Skin epidermis (tissue), 12 donors: Measurements from ENCODE around the gene TSNAXIP1.
"Not testable (repeated sequence)": the region's sequence is repeated elsewhere in the genome, so short reads cannot be mapped to it uniquely, and the experiment has no call there.

Experiments used
- H3K27ac ChIP-seq, 21 experiments: fragments of 200-600 bp; sonication (generic) in 11 of 21; one replicate each; pipeline ENCODE4 v1.5.0; 2020; ENCODE audit warnings: mild to moderate bottlenecking in 3 of 21, inconsistent platforms in 2 of 21, moderate library complexity in 2 of 21
- H3K4me3 ChIP-seq, 7 experiments: fragments of 200-600 bp; sonication (generic) in 2 of 7; one replicate each; pipeline ENCODE4 v1.5.0; 2020; ENCODE audit warnings: inconsistent platforms in 2 of 7, mild to moderate bottlenecking in 2 of 7, moderate library complexity in 1 of 7

TSNAXIP1 gene

GRCh38 chr16:67825119-67825518 lies 18.4 kb downstream of the TSNAXIP1 start:
- Histone ChIP-seq H3K4me3 (no peak overlapping the region), H3K27ac (no peak overlapping the region)

- Histone ChIP-seq H3K4me3 (no peak overlapping the region), H3K27ac (no peak overlapping the region)
Observed at GRCh38 chr16:67825906-67826305, 19.2 kb downstream of the TSNAXIP1 start.

GRCh38 chr16:67828651-67829050 lies 22.0 kb downstream of the TSNAXIP1 start:
- Histone ChIP-seq H3K4me3 (no peak overlapping the region), H3K27ac (no peak overlapping the region)

DNA sequence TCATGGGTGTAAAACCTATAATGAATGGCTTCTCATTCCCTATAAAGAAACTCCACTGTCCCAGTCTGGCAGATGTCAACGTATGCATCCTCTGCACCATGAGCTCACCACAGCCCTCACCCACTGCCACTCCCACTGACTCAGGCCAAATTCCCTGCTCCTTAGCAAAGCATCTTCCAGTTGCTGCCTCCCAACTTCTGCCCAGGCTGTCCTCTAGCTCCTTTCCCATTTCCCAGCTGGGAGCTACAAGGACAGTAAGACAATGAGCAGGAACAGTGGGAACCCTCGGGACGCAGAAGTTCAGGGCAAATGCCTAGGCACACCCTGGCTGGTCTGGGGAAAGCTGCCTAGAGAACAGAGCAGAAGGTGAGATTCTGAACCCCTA lies 26.3 kb downstream of the TSNAXIP1 start:
- peak overlapping the region; percentile 59 to 86 (median 80) for H3K4me3 ChIP-seq
- H3K27ac ChIP-seq = peak overlapping the region in 20 of 21 experiments; percentile 62 to 93 (median 84)

DNA sequence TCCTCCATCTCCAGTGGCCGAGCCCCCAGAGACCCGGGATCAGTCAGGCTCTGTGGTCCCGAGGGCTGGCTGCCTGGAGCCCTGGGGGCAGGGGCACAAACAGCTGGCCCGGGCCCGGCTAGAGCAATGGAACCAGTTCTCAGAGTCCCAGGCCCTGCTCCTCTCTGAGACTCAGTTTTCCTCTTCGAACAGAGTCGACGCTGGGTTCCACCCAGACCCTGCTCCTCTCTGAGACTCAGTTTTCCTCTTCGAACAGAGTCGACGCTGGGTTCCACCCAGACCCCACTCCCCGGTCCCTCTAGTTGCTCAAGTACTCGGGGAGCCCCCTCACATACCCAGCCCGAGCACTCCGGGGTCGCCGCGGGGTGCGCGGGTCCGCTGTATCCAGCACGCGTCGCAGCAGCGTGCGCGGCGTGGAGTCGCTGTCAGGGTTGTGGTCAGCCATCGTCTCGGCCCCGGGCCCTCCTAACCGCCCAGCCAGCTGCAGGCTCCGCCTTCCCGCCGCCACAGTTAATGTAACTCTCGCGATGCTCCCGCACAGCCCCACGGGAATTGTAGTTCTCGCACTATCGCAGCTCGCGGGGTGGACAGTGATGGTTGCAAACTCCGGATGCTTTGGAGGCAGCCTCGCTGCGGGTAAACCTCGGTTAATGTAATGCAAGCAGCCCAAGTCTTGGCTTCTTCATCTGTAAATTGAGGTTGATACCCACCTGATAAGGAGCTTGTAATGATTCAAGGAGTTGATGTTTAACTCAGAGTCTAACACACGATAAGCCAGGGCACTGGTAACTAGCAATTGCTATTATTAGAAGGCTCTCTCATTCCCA lies 26.9 kb downstream of the TSNAXIP1 start:
- Histone ChIP-seq H3K4me3 (peak overlapping the region; percentile 59 to 86 (median 80)), H3K27ac (peak overlapping the region in 20 of 21 experiments; percentile 62 to 93 (median 84))

GRCh38 chr16:67834242-67834614 lies 27.5 kb downstream of the TSNAXIP1 start:
- H3K27ac ChIP-seq = peak overlapping the region in 14 of 21 experiments; percentile 43 to 93 (median 83)
- peak overlapping the region; percentile 59 to 86 (median 80) for H3K4me3 ChIP-seq

DNA sequence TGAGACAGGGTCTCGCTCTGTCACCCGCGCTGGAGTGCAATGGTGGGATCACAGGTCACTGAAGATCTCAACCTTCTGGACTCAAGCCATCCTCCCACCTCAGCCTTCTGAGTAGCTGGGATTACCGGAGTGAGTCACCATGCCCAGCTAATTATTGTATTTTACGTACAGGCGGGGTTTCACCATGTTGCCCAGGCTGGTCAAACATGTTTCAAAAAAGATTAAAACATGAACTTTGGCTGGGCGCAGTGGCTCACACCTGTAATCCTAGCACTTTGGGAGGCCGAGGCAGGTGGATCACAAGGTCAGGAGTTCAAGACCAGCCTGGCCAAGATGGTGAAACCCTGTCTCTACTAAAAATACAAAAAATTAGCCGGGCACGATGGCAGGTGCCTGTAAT lies 30.5 kb downstream of the TSNAXIP1 start:
- not testable (repeated sequence) for H3K27ac ChIP-seq, H3K4me3 ChIP-seq

- H3K4me3 ChIP-seq = no peak overlapping the region
Observed at GRCh38 chr16:67837811-67838210, 31.1 kb downstream of the TSNAXIP1 start.

DNA sequence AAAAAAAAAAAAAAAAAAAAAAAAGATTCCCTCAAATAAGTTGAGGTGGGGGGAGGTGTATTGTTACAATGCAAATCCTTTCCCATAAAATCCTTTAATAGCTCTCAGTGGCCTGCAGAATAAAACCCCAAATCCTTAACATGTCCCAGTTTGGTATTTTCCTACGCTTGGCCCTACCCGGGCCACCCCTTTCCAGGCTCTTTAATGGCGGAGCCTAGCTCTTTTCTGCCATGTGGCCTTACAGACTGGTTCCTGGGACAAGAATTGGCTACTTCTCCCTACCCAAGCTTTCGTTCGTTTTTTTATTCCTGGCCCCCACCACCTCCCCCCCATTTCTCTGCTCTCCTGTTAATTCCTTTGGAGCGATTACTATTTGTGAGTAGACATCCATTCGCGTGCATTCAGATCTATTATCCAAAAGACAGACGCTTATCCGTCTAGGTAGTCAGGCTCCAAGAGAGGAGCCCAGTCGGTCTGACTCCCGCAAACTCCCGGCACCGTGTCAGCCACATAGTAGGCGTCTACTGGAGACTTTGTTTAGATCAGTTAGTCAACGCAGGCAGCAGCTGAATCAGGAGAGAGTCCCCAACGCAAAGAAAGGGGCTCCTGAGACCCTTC lies 34.6 kb downstream of the TSNAXIP1 start:
- Histone ChIP-seq H3K4me3 (peak overlapping the region; percentile 67 to 84 (median 71)), H3K27ac (peak overlapping the region in 20 of 21 experiments; percentile 93 to 100 (median 99))

More at GRCh38 chr16:67837811-67838210, 31.1 kb downstream of the TSNAXIP1 start:
- H3K27ac ChIP-seq = no peak overlapping the region

- Histone ChIP-seq H3K27ac (peak within 1 kb of the TSS; percentile 78 to 100 (median 99)), H3K4me3 (peak within 1 kb of the TSS; percentile 67 to 84 (median 71))
Observed at GRCh38 chr16:67841816-67842508, 35.3 kb downstream of the TSNAXIP1 start, which contains the start of gene THAP11. Gene THAP11, plus strand, starts transcription at chr16:67842320. Its CDS starts 235 bp downstream, at chr16:67842555.

DNA sequence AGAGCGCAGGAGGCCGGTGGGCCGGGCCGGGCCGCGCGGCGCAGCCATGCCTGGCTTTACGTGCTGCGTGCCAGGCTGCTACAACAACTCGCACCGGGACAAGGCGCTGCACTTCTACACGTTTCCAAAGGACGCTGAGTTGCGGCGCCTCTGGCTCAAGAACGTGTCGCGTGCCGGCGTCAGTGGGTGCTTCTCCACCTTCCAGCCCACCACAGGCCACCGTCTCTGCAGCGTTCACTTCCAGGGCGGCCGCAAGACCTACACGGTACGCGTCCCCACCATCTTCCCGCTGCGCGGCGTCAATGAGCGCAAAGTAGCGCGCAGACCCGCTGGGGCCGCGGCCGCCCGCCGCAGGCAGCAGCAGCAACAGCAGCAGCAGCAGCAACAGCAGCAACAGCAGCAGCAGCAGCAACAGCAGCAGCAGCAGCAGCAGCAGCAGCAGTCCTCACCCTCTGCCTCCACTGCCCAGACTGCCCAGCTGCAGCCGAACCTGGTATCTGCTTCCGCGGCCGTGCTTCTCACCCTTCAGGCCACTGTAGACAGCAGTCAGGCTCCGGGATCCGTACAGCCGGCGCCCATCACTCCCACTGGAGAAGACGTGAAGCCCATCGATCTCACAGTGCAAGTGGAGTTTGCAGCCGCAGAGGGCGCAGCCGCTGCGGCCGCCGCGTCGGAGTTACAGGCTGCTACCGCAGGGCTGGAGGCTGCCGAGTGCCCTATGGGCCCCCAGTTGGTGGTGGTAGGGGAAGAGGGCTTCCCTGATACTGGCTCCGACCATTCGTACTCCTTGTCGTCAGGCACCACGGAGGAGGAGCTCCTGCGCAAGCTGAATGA lies 36.0 kb downstream of the TSNAXIP1 start:
- H3K4me3 ChIP-seq = peak overlapping the region; percentile 67 to 84 (median 71)

DNA sequence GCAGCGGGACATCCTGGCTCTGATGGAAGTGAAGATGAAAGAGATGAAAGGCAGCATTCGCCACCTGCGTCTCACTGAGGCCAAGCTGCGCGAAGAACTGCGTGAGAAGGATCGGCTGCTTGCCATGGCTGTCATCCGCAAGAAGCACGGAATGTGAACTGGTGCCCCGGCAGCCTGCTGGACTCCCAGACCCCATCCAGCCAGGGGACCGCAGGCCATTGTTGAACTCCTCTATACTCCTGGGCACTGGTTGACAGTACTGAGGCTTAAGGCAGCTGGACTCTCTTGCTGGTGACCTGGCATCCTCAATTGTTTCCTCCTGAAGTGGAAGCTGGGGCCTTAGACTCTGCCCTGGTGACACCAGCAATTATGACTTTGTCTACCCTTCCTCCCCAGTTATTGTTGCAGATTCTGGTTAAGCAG lies 36.7 kb downstream of the TSNAXIP1 start:
- H3K27ac ChIP-seq = peak overlapping the region in 19 of 21 experiments; percentile 93 to 100 (median 99)
- peak overlapping the region; percentile 67 to 84 (median 71) for H3K4me3 ChIP-seq

More for the DNA sequence above, 36.0 kb downstream of the TSNAXIP1 start:
- H3K27ac ChIP-seq = peak overlapping the region; percentile 78 to 100 (median 99)

DNA sequence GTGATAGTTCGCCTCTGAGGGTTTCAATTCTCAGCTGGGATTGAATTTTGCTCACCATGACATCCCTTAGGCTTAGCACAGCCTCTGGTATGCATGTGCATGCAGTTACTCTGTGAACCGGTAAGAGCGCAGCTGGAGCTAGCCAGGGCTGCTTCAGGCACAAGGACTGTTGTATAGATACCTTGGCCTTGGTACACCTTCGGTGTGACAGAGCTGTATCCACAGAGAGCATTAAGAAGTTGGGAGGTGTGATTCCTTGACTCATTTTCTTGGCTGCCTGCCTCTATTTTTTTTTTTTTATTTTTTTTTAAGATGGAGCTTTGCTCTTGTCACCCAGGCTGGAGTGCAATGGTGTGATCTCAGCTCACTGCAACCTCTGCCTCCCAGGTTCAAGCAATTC lies 37.8 kb downstream of the TSNAXIP1 start:
- H3K4me3 ChIP-seq = no peak overlapping the region
- peak overlapping the region in 8 of 21 experiments; percentile 29 to 99 (median 94) for H3K27ac ChIP-seq

GRCh38 chr16:67845291-67846062 lies 38.8 kb downstream of the TSNAXIP1 start:
- H3K4me3 ChIP-seq = peak overlapping the region in 3 of 7 experiments; percentile 65 to 97 (median 96)

GRCh38 chr16:67846063-67846319 lies 39.3 kb downstream of the TSNAXIP1 start:
- peak overlapping the region; percentile 65 to 97 (median 90) for H3K4me3 ChIP-seq
- peak overlapping the region in 20 of 21 experiments; percentile 88 to 98 (median 93) for H3K27ac ChIP-seq

More at GRCh38 chr16:67845291-67846062, 38.8 kb downstream of the TSNAXIP1 start:
- peak overlapping the region in 20 of 21 experiments; percentile 88 to 98 (median 93) for H3K27ac ChIP-seq

GRCh38 chr16:67846320-67847063 lies 39.8 kb downstream of the TSNAXIP1 start, which contains the start of gene NUTF2:
Gene NUTF2, plus strand, starts transcription at chr16:67846933. Its CDS starts 18,198 bp downstream, at chr16:67865131.
- H3K4me3 ChIP-seq = peak within 1 kb of the TSS; percentile 65 to 97 (median 90)

DNA sequence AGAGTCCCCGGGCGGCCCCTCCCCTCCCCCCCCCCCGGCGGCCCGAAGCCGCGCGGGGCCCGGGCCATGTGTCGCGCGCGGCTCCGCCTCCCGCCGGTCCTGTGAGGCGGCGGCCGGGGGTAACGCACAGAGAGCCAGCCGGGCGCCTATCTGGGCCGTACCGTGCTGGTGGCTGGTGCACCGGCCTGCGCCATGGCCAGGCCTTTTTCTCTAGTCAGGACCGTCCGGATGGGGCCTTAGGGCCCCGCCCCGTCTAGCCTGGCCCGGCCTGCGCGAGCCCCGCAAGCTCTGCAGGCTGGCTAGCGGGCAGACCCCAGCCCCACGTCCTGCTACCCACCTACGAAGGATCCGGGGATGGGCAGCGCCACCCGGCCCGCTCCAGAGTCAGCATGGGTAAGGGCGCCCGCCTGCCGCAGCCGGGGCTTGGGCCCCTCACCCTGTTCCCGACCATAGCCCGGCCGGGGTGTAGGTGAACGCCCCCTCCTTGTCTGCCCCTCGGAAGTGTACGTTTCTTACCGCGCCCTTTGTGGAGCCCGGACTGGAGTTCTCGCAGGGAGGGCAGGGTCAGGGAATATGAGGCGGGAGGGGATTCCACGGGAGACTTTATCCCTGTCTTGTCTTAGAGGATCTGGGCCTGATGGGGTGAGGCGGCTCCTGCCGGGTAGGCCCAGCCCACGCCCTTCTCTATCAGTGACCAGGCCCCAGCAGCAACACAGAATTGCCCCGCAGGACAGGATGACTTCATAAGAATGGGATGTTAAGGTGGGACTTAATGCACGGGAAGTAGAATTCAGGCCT lies 40.6 kb downstream of the TSNAXIP1 start, which contains the start of gene CENPT:
Gene CENPT (minus strand): TSS at position 630 of the 798 bp plus-strand sequence. CDS start 13,834 bp downstream, outside the sequence.
- peak within 1 kb of the TSS; percentile 71 to 98 (median 93) for H3K27ac ChIP-seq
- H3K4me3 ChIP-seq = peak within 1 kb of the TSS; percentile 65 to 97 (median 90)

More at GRCh38 chr16:67846320-67847063, 39.8 kb downstream of the TSNAXIP1 start, which contains the start of gene NUTF2:
- H3K27ac ChIP-seq = peak within 1 kb of the TSS; percentile 71 to 98 (median 93)
